ACC112 (cell line): ENCODE measurements around the gene DDX49.
A peak's percentile ranks its signal among the peaks of the same experiment; 100 is the strongest.
"Not testable (repeated sequence)": the region's sequence is repeated elsewhere in the genome, so short reads cannot be mapped to it uniquely, and the experiment has no call there.

Source experiments
- H2AFZ ChIP-seq: fragments of 200-600 bp; sonication (generic); one replicate; pipeline ENCODE4 v1.6.0; 2017; ENCODE audit warnings: antibody characterized with exemption, low read length; ENCODE audit not compliant: unreplicated experiment
- H3K27ac ChIP-seq: fragments of 200-600 bp; sonication (generic); 2 replicates; pipeline ENCODE4 v1.5.1; 2014; ENCODE audit warnings: low read depth, mild to moderate bottlenecking, antibody characterized with exemption, low read length, moderate library complexity
- H3K27me3 ChIP-seq: fragments of 200-600 bp; sonication (generic); 2 replicates; pipeline ENCODE4 v1.6.1; 2014; ENCODE audit warnings: mild to moderate bottlenecking, antibody characterized with exemption, low read length, moderate library complexity, mixed read lengths; ENCODE audit not compliant: insufficient read depth
- H3K36me3 ChIP-seq: fragments of 200-600 bp; sonication (generic); 2 replicates; pipeline ENCODE4 v1.6.1; 2016; ENCODE audit warnings: mild to moderate bottlenecking, antibody characterized with exemption, low read length, moderate library complexity, mixed read lengths; ENCODE audit not compliant: insufficient read depth
- H3K4me1 ChIP-seq: fragments of 200-600 bp; sonication (generic); one replicate; pipeline ENCODE4 v1.6.1; 2016; ENCODE audit warnings: low read length, mixed read lengths; ENCODE audit not compliant: insufficient read depth, unreplicated experiment, control insufficient read depth
- H3K4me3 ChIP-seq: fragments of 200-600 bp; sonication (generic); 2 replicates; pipeline ENCODE4 v1.5.1; 2014; ENCODE audit warnings: mild to moderate bottlenecking, low read depth, low read length
- H3K79me2 ChIP-seq: fragments of 200-600 bp; sonication (generic); one replicate; pipeline ENCODE4 v1.6.0; 2016; ENCODE audit warnings: low read length; ENCODE audit not compliant: control insufficient read depth, unreplicated experiment, insufficient read depth

DDX49 gene

DNA sequence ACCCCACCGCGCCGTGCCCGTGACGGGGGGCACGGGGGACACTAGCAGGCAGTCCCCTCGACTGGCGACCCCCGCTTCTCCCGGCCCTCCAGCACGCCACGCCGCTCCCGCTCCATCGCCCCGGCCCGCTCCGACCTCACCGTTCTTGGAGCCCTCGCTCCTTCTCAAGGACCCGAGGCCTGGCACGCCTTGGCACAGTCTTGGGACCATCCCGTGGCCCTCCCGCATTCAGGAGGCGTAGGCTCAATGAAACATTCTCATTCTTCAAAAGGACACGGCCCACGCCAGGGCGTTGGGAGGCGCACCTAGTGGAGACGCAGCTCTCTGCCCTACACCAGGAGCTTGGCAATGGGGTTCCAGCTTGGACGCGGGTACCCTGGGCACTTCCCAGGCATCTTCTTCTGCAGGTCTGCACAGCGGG, 23.1 kb upstream of the DDX49 start:
- no peak overlapping the region for H2AFZ ChIP-seq
- H3K36me3 ChIP-seq, result no peaks in the 10 kb centered on the region
- no peaks in the 10 kb centered on the region for H3K27me3 ChIP-seq
- H3K4me3 ChIP-seq, result 0 out of 2 replicates have a peak overlapping the region, but pooled peaks have one; percentile 16
- no peaks in the 10 kb centered on the region for H3K79me2 ChIP-seq
- H3K4me1 ChIP-seq, result peaks cover 3% of the 10 kb centered on the region
- no peak overlapping the region for H3K27ac ChIP-seq

GRCh38 chr19:18897094-18898029, 22.2 kb upstream of the DDX49 start:
- Histone ChIP-seq H3K27me3 (no peaks in the 10 kb centered on the region), H2AFZ (no peak overlapping the region), H3K27ac (no peak overlapping the region), H3K4me3 (no peak overlapping the region), H3K36me3 (no peaks in the 10 kb centered on the region), H3K79me2 (no peaks in the 10 kb centered on the region), H3K4me1 (peaks cover 3% of the 10 kb centered on the region)

- Histone ChIP-seq H3K27me3 (no peaks in the 10 kb centered on the region), H3K4me3 (no peak overlapping the region), H2AFZ (no peak overlapping the region), H3K4me1 (peaks cover 3% of the 10 kb centered on the region), H3K27ac (no peak overlapping the region), H3K79me2 (no peaks in the 10 kb centered on the region), H3K36me3 (no peaks in the 10 kb centered on the region)
Measured at GRCh38 chr19:18898081-18898606, 21.4 kb upstream of the DDX49 start.

GRCh38 chr19:18898607-18899408, 20.7 kb upstream of the DDX49 start:
- Histone ChIP-seq H2AFZ (no peak overlapping the region), H3K27ac (no peak overlapping the region), H3K36me3 (no peaks in the 10 kb centered on the region), H3K4me3 (no peak overlapping the region), H3K79me2 (no peaks in the 10 kb centered on the region), H3K4me1 (peaks cover 3% of the 10 kb centered on the region), H3K27me3 (no peaks in the 10 kb centered on the region)

DNA sequence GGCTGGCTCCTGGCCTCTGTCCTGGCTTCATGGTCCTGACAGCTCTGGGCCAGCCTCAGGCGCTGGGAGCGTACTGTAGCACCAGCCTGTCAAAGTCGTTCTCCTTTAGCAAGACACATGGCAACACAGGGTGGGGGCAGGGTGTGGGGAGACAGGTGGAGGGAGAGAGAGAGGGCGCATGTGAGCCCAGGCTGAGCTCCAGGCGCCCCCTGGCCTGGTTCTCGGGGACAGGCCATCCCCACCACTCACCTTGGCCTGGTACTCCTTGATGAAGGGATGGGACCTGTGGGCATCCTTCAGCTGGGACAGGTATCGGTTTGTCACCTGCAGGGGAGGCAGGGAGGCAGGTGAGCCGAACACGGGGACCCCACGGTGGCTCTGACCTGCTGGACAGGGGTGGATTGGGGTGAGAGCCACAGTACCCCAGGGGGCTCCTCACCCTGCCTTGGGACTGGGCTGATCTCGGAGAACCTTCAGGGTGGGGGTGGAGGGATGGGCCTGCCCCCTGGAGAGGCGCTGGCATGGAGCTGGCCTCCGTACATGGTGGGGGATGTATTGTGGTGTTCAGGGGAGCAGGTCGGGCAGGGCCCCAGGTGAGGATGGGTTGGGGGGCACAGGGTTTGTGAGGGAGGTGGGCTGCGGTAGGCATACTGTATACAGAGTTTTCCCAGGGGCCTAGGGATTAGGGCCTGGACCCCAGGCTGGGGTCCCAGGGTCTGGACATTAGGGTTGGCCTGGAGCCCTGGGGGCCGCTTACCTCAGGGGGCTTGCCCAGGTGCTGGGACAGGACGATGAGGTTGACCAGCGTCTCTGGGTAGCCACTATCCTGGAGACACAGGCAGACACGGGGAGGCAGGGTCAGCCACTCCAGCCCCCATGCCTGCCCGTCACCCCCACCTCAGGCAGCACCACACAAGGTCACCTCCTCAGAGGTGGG, 19.6 kb upstream of the DDX49 start:
- H3K79me2 ChIP-seq, result no peaks in the 10 kb centered on the region
- H2AFZ ChIP-seq, result no peak overlapping the region
- H3K36me3 ChIP-seq, result no peaks in the 10 kb centered on the region
- H3K4me3 ChIP-seq, result no peak overlapping the region
- H3K4me1 ChIP-seq, result no peaks in the 10 kb centered on the region
- no peak overlapping the region for H3K27ac ChIP-seq
- no peaks in the 10 kb centered on the region for H3K27me3 ChIP-seq

GRCh38 chr19:18900700-18901481, 18.6 kb upstream of the DDX49 start:
- Histone ChIP-seq H2AFZ (no peak overlapping the region), H3K4me3 (no peak overlapping the region), H3K27ac (no peak overlapping the region), H3K4me1 (no peaks in the 10 kb centered on the region), H3K36me3 (no peaks in the 10 kb centered on the region), H3K27me3 (no peaks in the 10 kb centered on the region), H3K79me2 (no peaks in the 10 kb centered on the region)

- Histone ChIP-seq H3K4me3 (no peak overlapping the region), H2AFZ (no peak overlapping the region), H3K27ac (no peak overlapping the region), H3K79me2 (no peaks in the 10 kb centered on the region), H3K4me1 (no peaks in the 10 kb centered on the region), H3K36me3 (no peaks in the 10 kb centered on the region), H3K27me3 (no peaks in the 10 kb centered on the region)
Measured at GRCh38 chr19:18901491-18901890, 18.0 kb upstream of the DDX49 start.

DNA sequence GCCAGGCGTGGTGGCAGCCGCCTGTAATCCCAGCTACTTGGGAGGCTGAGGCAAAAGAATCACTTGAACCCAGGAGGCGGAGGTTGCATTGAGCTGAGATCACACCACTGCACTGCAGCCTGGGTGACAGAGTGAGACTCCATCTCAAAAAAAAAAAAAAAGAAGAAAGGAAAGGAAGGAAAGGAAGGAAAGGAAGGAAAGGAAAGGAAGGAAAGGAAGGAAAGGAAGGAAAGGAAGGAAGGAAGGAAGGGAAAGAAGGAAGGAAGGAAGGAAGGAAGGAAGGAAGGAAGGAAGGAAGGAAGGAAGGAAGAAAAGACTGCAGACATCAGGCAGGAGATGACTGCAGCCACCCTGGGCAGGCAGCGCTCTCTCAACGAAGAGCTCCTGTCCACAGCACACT, 17.0 kb upstream of the DDX49 start:
- H3K27me3 ChIP-seq, H3K4me1 ChIP-seq, H3K36me3 ChIP-seq, H3K4me3 ChIP-seq, H2AFZ ChIP-seq, H3K27ac ChIP-seq, H3K79me2 ChIP-seq: not testable (repeated sequence)

GRCh38 chr19:18903156-18904037, 16.1 kb upstream of the DDX49 start:
- H3K4me1 ChIP-seq, result no peaks in the 10 kb centered on the region

More at GRCh38 chr19:18903156-18904037, 16.1 kb upstream of the DDX49 start:
- H2AFZ ChIP-seq, result no peak overlapping the region
- H3K79me2 ChIP-seq, result no peaks in the 10 kb centered on the region
- no peak overlapping the region for H3K4me3 ChIP-seq
- H3K27me3 ChIP-seq, result no peaks in the 10 kb centered on the region
- H3K27ac ChIP-seq, result no peak overlapping the region
- H3K36me3 ChIP-seq, result no peaks in the 10 kb centered on the region
